Activated CD8-positive, alpha-beta memory T cell treated with anti-CD3 and anti-CD28 coated beads, Interleukin-2, amount 50 U/mL, for 48 hours (primary cell): ENCODE data around the gene RPUSD1.
"Not testable (repeated sequence)": the region's sequence is repeated elsewhere in the genome, so short reads cannot be mapped to it uniquely, and the experiment has no call there.

ENCODE experiments used
- DNase-seq: peaks from one replicate; pipeline ENCODE4 v3.0.0-alpha.2; 2020

The RPUSD1 gene, protein sequence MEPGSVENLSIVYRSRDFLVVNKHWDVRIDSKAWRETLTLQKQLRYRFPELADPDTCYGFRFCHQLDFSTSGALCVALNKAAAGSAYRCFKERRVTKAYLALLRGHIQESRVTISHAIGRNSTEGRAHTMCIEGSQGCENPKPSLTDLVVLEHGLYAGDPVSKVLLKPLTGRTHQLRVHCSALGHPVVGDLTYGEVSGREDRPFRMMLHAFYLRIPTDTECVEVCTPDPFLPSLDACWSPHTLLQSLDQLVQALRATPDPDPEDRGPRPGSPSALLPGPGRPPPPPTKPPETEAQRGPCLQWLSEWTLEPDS

DNA sequence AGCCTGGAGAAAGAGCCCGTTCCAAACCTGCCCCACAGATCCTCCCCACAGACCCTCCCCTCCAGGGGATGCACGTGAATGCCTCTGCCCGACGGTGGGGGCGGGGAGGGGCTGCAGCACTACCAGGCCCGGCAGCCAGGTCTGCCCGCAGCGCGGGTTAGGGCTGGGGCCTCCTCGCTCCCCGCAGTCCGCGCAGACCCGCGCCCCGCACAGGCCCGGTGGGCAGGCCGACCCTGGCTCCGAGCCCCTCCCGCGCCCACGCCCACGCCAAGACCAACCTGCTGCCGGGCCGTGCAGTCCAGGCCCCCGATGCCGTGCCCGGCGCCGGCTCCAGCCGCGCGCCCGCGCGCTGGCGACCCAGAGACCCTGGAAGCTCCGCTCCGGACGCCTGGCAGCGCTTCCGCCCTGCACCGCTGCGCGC is at the start of gene RPUSD1:
RPUSD1 (minus strand) TSS at position 404 of the 421 bp plus-strand sequence. CDS start 644 bp downstream, outside the sequence.
- DNase-seq, result no peak

DNA sequence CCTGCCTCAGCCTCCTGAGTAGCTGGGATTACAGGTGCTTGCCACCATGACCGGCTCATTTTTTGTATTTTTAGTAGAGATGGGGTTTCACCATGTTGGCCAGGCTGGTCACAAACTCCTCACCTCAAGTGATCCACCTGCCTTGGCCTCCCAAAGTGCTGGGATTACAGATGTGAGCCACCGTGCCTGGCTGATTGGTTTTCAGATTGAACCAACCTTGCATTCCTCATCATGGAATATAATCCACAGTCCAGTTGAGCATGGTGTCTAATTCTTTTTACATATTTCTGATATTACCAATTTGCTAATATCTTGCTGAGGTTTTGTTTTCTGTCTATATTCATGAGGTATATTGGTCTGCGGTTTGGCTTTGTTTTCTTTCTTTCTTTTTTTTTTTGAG is 48.6 kb upstream of the RPUSD1 start:
- DNase-seq, result not testable (repeated sequence)

DNA sequence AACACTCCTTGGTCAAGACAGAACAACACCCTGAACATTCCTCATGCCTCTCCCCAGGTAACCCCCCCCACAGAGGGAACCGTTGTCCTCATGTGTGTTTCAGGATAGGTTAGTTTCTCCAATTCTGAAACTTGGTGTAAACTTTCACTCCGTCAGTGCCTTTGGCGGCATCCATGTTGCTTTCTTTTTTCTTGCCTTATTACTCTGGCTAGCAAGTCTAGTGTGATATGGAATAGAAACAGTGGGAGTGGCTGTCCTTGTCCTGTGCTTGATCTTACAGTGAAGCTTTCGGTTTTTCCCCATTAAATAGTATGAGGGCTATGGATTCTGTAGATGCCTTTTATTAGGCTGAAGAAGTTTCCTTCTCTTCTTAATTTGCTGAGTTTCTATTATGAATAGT is 48.0 kb upstream of the RPUSD1 start:
- no peak for DNase-seq

DNA sequence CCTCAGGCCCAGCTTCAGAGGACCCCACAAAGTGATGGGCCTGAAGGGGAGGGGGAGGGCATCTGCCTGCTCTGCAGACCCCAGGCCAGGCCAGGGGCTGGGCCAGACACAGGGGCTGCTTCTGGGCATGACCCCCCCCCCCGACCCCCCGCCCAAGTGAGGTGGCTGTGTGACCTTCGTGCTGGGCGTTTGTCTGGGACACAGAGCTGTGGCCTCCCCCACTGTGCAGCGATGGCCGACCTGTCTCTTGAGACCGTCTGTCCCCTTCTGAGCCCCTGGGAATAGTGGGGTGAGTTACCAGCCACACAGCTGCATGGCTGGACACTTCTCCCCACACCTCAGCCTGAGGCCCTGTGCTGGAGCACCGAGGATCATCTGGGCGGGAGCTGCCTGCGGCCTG is 47.2 kb upstream of the RPUSD1 start:
- no peak for DNase-seq

DNA sequence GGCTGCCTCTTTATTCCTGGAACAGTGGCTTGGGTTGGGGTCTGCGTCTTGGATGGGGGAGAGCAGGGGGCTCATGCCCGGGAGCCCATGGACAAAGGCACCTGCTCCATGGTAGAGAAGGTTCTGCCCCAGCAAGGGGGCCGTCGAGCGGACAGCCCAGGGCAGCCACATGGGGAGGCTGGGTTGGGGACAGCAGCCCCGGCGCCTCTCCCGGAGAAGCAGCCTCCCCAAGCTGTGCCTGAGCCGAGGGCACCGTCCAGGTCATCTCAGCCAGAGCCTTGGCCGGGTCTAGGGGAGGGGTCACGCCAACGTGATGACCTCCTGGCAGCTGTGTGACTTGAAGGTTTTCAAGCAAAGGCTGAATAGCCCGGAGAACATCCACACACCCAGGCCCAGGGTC is 45.2 kb upstream of the RPUSD1 start:
- no peak for DNase-seq

DNA sequence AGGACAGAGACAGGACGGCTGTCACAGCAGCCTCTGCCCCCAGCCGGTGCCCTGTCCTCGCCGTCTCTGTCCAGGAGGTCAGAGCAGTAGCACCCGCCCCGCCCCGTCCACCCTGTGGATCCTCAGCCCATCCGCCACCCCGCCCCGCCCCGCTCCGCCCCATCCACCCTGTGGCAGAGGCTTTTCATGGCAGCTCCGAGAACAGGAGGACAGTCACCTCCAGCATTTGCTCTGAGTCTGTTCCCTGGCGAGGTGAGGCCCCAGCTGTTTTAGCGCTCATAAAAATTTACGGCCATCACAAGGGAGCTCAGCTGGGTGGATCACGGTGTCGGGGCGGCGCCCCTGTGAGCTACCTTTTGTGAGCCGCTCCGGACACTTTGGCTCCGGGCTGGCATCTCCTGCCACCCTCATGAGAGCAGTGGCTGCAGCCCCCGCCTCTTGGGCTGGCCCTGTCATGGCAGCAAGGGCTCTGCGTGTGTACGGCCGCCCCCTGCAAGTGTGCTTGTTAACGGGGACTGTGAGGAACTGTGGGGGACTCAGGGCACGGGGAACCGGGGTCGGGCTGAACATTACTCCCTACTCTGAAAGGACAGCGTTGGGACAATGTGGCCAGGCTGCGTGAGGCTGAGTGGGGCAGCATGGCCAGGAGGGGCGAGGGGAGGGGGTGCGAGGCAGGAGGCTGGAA is 44.6 kb upstream of the RPUSD1 start:
- no peak for DNase-seq

DNA sequence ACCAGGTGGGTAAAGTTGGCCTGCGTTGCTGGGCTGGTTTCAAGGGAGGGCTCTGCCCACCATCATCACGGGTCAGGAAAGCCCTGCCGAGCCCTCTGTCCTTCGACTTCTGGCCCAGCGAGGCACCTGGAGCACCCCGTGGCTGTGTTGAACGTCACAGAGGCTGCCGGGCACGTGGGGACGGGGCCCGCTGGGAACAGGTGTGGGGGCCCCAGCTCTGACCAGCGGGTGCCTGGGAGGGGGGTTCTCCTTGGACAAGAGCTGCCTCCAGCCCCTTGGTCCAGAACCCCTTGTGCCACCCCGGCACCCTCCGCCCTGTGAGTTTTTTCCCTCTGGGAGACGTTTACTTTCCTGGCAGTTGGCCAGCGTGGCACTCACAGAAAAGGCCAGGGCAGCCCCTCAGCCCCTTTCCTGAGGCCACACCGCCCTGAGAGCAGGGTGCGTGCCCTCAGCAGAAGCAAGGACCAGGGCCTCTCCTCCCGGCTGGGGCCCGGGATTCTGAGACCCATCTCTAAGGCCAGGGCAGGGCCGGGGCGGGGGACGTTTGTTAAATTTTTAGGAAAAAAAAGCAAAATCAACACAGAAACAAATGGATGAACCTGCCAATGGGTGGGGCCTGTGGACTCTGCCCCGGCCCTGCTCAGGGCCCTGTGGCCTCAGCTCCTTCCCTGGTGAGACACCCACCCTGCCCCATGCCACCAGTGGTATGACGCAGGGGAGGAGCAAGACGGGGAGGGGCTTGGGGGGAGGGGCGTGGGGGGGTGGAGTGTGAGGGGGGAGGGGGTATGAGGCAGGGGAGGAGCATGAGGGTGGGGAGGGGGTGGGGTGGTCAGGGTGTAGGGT is 43.6 kb upstream of the RPUSD1 start:
- no peak for DNase-seq

DNA sequence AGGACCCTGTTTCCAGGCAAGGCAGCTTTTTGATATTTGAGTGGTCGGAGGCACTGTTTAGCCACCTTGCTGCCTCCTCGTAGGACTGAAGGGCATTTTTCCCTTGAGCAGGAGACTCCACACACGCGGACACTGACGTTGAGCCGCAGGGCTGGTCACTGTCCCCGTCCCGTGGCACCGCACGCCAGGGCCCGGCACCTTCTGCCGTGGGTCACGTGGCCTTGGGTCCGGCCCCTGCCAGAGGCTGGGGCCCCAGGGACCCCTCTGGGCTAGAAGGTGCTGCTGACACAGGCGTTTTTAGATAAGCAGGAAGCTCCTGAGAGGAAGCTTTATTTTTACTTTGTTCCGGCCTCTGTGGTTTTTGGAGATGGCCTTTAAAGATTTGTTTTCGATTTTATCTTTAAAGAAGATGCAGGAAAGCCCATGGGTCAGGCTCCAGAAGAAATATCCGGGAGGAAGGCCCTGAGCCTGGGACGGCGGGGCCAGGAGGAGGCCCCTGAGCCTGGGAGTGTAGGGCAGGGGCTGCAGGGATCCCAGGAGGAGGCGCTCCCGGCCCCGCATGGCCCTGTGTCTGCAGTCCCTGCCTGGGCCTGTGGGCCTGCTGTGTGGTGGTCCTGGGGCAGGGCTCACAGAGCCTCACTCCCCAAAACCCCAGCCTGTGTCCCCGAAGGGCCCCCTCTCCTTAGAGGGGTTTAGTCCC is 42.8 kb upstream of the RPUSD1 start:
- DNase-seq, result no peak

DNA sequence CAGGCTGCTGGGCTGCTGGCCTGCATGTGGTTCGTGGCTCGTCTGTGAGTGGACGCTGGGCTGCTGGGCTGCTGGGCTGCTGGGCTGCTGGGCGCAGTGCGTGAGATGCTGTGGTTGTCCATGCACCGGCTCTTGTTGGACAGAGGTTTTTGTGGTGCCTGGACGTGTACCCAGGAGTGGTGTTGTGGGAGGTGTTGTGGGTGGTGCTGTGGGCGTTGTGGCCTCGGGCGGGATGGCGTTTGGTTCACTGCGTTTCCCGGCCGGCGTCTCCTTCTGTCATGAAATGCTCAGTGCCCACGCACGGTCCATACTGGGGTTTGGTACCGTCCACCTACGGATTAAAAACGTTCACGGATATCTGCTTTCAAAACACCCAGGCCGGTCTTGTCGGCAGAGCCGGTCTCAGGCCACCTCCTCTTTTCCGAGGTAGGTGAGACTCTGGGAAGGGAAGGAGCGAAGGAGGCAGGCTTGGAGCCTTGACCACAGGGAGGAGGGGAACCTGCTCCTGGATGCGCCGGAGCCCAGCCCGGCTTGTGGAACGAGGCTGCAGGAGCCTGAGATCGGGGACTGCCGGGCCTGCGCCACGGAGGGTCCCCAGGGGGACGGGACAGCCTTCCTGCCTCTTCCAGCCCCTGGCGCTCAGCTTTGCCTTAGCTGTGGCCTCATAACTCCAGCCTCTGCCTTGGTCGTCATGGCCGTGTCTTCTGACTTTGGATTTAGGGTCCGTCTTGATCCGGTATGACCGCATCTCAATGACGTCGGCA is 42.1 kb upstream of the RPUSD1 start:
- DNase-seq, result no peak

DNA sequence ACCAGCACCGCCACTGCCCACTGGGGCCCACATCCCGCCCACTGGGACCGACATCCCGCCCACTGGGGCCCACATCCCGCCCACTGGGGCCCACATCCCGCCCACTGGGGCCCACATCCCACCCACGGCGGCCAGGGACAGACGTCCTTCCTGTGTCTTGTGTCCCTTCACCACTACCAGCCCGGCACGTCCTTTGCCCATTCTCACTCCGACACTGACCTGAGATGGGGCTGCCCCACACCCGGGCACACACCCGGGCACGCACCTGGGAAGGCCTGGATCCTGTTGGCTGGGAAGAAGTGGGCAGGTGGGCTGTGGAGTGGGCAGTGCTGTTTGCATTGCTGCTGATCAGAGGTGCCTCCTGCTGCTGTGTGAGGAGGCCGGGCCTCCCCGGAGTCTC is 40.7 kb upstream of the RPUSD1 start:
- no peak for DNase-seq

DNA sequence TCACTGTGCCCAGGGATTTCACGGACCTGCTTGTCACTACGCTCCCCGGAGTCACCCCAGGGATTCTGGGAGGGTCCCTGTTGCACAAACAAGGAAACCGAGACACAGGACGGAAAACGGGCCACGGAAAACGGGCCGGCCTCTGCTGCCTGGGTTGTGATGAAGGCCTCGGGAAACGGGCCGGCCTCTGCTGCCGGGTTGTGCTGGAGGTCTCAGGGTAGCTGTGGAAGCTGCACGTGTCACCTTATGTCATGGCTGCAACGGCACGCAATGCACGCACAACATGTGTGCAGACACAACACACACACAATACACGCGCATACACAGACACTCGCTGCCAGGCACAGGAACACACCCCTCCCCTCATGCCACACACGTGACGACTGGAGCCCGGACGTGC is 39.3 kb upstream of the RPUSD1 start:
- DNase-seq, result no peak

DNA sequence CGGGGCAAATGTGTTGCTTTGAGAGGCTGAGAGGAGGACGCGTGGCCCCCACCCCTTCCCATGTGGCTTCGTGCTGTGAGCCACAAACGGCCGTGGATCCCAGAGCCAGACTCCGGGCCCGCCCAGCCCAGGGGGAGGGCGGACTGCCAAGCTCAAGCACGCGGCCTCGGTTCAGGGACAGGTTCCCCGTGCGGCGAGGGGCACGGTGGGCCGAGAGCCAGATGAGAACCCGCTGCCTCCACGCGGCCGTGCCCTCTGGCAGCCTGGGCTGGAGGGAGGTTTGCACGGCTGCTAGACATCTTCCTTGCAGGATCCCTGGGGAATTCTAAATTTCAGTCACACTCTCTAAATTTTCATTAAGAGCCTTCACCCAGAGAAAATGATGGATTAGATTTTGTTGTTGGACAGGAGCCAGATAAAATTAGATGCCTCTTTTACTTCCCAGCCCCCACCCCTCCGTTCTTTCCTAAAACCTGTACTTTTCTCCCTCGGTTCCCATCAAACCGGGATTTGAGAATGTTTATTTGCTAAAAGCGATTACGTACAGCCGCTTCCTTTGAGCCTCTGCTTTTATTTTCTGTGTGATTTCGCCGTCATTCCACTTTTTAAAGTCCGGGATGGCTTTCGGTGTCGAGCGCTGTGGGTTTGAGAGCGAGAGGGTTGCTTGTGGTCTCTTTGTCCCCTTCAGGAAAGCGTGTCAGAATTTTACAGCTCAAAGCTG is 37.3 kb upstream of the RPUSD1 start:
- no peak for DNase-seq

DNA sequence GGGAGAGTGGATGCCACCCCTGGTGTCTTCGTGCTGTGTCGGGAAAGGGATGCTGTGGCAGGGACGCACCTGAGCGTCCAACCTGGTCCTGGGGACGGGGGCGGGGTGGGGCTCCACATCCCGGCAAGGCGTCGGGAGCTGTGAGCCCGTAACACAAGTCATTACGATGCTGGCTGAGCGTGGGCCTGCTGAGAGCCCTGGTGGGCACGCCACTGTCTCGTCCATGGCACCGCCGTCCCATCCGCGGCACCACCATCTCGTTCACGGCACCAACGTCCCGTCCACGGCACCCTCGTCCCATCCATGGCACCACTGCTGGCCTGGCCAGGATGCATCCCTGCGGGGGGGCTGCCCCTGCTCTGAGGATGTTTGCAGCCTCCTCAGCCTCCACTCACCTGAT is 36.4 kb upstream of the RPUSD1 start:
- no peak for DNase-seq

DNA sequence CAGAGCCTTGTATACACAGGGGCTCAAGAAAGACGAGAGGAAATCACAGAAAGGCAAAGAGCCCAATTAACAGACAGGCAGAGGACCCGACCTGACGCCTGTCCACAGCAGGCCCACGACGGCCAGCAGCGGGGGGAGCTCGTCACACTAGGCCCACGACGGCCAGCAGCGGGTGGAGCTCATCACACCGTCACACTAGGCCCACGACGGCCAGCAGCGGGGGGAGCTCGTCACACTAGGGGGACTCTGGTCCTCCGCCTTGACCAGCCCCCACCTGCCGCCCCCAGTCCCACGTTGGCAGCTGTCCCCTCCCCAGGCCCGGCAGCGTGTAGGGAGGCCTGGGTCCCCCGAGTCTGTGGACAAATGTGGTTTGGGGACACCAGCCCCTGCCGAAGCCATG is 36.0 kb upstream of the RPUSD1 start:
- no peak for DNase-seq

DNA sequence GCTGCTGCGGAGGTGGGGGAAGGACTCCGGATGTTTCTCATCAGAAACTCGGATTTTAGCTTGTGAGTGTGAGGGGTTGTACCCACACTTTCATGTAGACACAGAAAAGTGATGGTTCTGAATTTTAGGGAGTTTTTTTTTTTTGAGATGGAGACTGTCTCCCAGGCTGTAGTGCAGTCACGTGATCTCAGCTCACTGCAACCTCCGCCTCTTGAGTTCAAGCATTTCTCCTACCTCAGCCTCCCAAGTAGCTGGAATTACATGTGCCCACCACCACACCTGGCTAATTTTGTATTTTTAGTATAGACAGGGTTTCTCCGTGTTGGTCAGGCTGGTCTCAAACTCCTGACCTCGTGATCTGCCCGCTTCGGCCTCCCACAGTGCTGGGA is 34.7 kb upstream of the RPUSD1 start:
- no peak for DNase-seq

DNA sequence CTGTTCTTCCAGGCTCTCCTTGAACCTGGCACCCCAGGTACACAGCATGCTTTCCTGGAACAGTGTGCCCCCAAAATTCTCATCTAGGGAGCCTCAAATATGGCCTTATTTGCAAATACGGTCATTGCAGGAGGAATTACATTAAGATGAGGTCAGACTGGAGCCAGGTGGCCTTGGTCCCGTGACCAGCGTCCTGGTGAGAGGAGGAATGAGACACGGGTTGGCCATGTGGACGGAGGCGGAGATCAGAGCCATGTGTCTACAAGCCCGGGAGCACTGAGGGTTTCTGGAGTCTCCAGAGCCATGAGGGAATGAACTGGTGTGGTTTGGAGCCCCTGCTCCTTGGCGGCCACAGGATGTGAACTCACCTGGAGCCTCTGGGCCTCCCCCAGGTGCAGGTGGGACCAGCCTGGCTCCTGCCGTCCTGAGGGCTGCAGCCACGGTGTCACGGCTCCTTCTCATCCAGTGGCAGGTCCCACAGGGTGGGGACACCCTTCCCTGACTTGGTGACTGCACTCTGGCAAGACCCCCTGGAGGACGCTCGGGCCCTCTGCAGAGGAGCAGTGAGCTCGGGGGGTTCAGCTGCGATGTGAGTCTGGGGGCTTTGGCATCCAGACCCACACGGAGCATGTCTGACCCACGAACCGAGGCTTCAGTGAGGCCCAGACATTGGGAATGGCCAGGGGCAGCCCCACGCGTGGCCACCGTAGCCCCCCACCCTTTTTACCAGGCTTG is 34.2 kb upstream of the RPUSD1 start:
- DNase-seq, result no peak

DNA sequence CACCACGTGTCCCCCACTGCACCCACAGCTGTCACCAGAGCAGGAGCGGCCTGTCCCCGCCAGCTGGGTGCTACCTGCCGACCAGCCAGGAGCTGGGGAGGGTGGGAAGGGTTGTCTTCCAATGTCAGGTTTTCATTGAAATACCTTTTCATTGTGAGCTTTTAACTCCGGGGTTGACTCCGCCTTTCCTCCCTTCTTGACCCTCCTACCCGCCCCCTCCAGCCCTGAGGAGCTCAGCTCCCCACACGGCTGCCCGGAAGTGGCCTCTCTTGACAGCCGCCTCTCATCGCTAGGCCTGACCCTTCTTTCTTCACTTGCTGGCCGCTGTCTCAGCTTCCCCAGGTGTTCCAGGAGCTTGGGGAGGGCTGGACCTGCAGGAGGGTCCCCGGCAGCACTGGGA is 33.6 kb upstream of the RPUSD1 start:
- DNase-seq, result no peak

DNA sequence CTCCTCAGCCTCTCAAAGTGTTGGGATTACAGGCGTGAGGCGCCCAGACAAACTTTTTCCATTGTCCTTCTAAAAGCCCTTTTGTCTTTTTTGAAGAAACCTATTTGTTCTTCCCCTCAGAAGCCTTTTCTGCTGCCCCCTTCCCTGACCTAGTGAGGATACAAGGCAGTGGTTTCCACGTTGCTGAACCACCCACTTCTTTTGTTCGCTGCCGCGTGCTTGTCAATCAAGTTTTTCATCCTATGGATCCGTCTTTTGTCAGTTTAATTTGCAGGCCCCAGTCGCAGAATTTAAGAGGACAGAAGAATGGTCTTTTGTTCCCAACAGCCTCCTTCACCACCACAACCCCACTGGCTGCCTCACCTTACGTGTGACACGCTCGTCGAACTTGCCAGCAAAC is 32.6 kb upstream of the RPUSD1 start:
- DNase-seq, result no peak

DNA sequence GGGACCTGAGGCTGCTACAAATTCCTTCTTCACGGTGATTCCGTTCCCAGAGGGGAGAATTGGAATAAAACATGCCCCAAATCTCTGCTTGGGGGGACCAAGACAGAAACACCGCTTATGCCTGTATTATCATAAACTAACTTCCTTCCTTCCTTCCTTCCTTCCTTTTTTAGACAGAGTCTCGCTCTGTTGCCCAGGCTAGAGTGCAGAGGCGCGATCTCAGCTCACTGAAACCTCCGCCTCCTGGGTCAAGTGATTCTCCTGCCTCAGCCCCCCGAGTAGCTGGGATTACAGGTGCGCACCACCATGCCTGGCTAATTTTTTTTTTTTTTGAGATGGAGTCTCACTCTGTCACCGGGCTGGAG is 31.8 kb upstream of the RPUSD1 start:
- DNase-seq, result not testable (repeated sequence)

DNA sequence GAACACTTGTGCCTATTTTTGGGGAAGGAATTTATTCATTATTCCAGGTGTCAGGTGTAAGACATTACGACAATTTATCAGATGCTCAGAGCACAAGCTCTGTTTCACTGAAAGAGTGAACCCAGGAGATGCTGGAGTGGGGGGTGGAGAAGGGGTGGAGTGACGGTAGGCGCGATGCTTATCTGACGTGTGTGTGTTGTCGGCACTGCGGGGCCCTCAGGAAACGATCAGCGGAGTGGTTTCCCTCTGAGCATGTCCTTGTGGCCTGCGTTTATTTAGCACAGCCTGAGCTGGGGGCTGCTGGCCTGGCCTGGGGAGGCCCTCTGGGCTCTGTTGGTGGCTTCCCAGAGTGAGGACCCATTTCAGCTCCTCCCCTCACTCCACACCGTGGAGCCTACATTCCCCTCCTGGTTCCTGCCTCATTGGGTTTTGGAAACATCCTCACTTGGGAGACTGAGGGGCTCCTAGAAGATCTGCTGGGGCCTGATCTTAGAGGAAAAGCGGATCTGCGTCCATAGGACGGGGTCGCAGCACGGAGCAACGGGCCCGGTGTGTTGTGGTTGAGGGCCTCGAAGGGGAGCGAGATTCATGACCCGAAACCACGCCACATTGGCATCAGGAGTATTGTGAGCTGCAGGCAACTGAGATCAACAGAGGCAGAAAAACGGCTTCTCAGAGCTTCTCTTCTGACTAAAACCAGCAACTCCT is 31.3 kb upstream of the RPUSD1 start:
- no peak for DNase-seq
